GM23248 (cell line): ENCODE results near the gene ABHD10. TPM values are rescaled to one million over a fixed set of nuclear protein-coding genes. Genes with fewer than 3 reads are reported as not detected.

Experiments
- DNase-seq: peaks from one replicate; pipeline ENCODE4 v3.0.0-alpha.2; 2015
- H2AFZ ChIP-seq: fragments of 200-600 bp; sonication (generic); 2 replicates; pipeline ENCODE4 v1.6.1; 2016; ENCODE audit warnings: antibody characterized with exemption
- H3F3A ChIP-seq: fragments of 200-600 bp; sonication (generic); 2 replicates; pipeline ENCODE4 v1.6.1; 2016; ENCODE audit warnings: mild to moderate bottlenecking, antibody characterized with exemption, mixed run types; ENCODE audit not compliant: insufficient read depth
- H3K27ac ChIP-seq: fragments of 200-600 bp; sonication (generic); 2 replicates; pipeline ENCODE4 v1.5.1; 2016; ENCODE audit warnings: mild to moderate bottlenecking
- H3K27me3 ChIP-seq: fragments of 200-600 bp; sonication (generic); replicated peaks from 2 replicates; pipeline ENCODE4 v1.6.1; 2016; ENCODE audit warnings: mild to moderate bottlenecking; ENCODE audit not compliant: insufficient read depth
- H3K36me3 ChIP-seq: fragments of 200-600 bp; sonication (generic); 2 replicates; pipeline ENCODE4 v1.6.1; 2016; ENCODE audit warnings: low read depth, mild to moderate bottlenecking
- H3K4me1 ChIP-seq: fragments of 200-600 bp; sonication (generic); 2 replicates; pipeline ENCODE4 v1.6.1; 2016; ENCODE audit warnings: mild to moderate bottlenecking; ENCODE audit not compliant: insufficient read depth
- H3K4me2 ChIP-seq: fragments of 200-600 bp; sonication (generic); one replicate; pipeline ENCODE4 v1.6.1; 2016; ENCODE audit warnings: mild to moderate bottlenecking; ENCODE audit not compliant: unreplicated experiment
- H3K4me3 ChIP-seq: fragments of 200-600 bp; sonication (generic); 2 replicates; pipeline ENCODE4 v1.5.1; 2016; ENCODE audit warnings: mild to moderate bottlenecking
- H3K79me2 ChIP-seq: fragments of 200-600 bp; sonication (generic); 2 replicates; pipeline ENCODE4 v1.6.1; 2016; ENCODE audit warnings: mild to moderate bottlenecking; ENCODE audit not compliant: insufficient read depth
- H3K9ac ChIP-seq: fragments of 200-600 bp; sonication (generic); 2 replicates; pipeline ENCODE4 v1.6.1; 2016; ENCODE audit warnings: mild to moderate bottlenecking
- H3K9me2 ChIP-seq: fragments of 200-600 bp; sonication (generic); 2 replicates; pipeline ENCODE4 v1.6.1; 2016; ENCODE audit warnings: mixed run types, mild to moderate bottlenecking, moderate library complexity; ENCODE audit not compliant: insufficient read depth
- H3K9me3 ChIP-seq: fragments of 200-600 bp; sonication (generic); one replicate; pipeline ENCODE4 v1.6.1; 2017; ENCODE audit warnings: low read depth
- H4K20me1 ChIP-seq: fragments of 200-600 bp; sonication (generic); 2 replicates; pipeline ENCODE4 v1.6.0; 2016; ENCODE audit not compliant: insufficient read depth
- EZH2 ChIP-seq: fragments of 200-600 bp; sonication (generic); IDR thresholded peaks from 2 replicates; pipeline ENCODE4 v1.6.1; 2018; ENCODE audit warnings: antibody characterized with exemption, mild to moderate bottlenecking; ENCODE audit not compliant: insufficient read depth, poor library complexity, severe bottlenecking
- EZH2phosphoT487 ChIP-seq: fragments of 200-600 bp; sonication (generic); IDR thresholded peaks from 2 replicates; pipeline ENCODE4 v1.6.1; 2018; ENCODE audit warnings: antibody characterized with exemption, moderate library complexity, mild to moderate bottlenecking, low read depth; ENCODE audit not compliant: insufficient read depth
- WGBS, 2 experiments: methylation state at CpG; one replicate each; pipeline ENCODE4 v1.1.6; 2015 to 2017; ENCODE audit warnings: low lambda C conversion rate in 2 of 2, low coverage in 1 of 2; ENCODE audit errors: missing lambda C conversion rate in 2 of 2; 5-methylcytosine and 5-hydroxymethylcytosine counted together
- in situ Hi-C: fragments of 300-500 bp; cut with MboI; formaldehyde crosslinking; loops from 2 replicates; pipeline ENCODE4 v1.15.0; 2020
- polyA plus RNA-seq: library from polyadenylated mRNA; unstranded; fragments of >200 nt; fragmentation: Nextera tagmentation; extraction: Ambion mirVana; gene quantifications from 2 replicates; pipeline ENCODE4 v1.2.1, GENCODE V29; 2016
- total RNA-seq: library from RNA; depleted of rRNA; stranded (reverse); fragments of >200 nt; shearing (Covaris generic); gene quantifications from 2 replicates; pipeline ENCODE4 v1.2.3, GENCODE V29; 2014

Gene ABHD10
- total and polyA plus RNA-seq, 2 experiments from 2014 or later, result 25.4 to 26.4 TPM

DNA sequence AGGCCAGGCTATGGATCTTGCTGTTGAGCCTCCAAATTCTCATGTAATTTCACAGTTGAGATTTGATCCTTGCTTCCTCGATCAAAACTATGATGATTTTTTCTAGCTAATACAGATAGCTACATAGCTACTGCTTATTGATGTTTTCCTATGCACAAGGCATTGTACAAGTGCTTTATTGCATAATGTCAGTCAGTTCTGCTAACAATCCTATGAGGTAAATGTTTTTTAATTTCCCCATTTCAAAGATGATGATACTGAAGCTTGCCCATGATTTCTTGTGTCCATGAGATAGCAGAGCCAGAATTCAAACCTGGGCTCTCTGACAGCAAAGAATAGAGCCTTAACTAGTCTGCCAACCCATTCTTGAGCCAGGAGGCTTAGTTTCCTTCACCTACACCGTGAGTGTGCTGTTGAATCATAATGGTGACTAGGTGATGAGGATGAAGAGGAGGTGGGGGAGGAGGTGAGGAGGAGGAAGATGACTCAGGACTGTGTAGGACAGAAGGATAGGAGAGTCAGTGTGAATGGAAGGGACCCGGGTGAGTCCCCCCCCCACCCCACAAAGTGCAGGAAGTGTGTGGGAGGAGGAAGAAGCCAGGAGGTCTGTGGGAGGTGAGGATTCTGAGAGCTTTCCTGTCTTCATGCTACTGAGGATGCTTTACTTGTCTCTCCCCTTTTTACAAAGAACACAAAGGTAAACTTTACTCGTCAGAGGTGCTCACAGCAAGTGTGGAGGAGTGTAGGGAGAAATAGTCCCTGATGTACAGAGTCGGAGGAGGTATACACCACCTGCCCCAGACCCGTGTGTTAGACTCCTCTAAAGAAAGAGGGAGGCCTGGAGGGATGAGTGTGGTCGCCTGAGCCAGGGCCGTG lies 23.5 kb downstream of the ABHD10 start:
- no peak for TF ChIP-seq EZH2
- WGBS, 2 experiments, result 63 to 73% methylated on average over 7 to 8 of the region's 8 CpGs
- H3K79me2 ChIP-seq, result no peaks in the 10 kb centered on the region
- no peaks in the 10 kb centered on the region for H3K36me3 ChIP-seq
- no peak overlapping the region for H3K9ac ChIP-seq
- no peak overlapping the region for H2AFZ ChIP-seq
- H3K9me3 ChIP-seq, result no peaks in the 10 kb centered on the region
- no peaks in the 10 kb centered on the region for H3K9me2 ChIP-seq
- peak; percentile 64 for DNase-seq
- H3K4me2 ChIP-seq, result peak overlapping the region; percentile 42
- no peak overlapping the region for H3K4me3 ChIP-seq
- peaks cover 29% of the 10 kb centered on the region for H3F3A ChIP-seq
- in situ Hi-C loops, result no loop called here
- H4K20me1 ChIP-seq, result no peaks in the 10 kb centered on the region
- peak overlapping the region; percentile 7; the same call in 1 of the 2 replicates for H3K27ac ChIP-seq
- no peaks in the 10 kb centered on the region for H3K27me3 ChIP-seq
- peaks cover 30% of the 10 kb centered on the region for H3K4me1 ChIP-seq

- no peak overlapping the region for H2AFZ ChIP-seq
- in situ Hi-C loops, result no loop called here
- WGBS, 2 experiments, result 86% methylated on average over 4 of the region's 4 CpGs
- no peaks in the 10 kb centered on the region for H3K27me3 ChIP-seq
- no peaks in the 10 kb centered on the region for H3K36me3 ChIP-seq
- H3K9me2 ChIP-seq, result no peaks in the 10 kb centered on the region
- peaks cover 42% of the 10 kb centered on the region for H3K4me1 ChIP-seq
- no peaks in the 10 kb centered on the region for H3K9me3 ChIP-seq
- H3K27ac ChIP-seq, result no peak overlapping the region
- H3K79me2 ChIP-seq, result no peaks in the 10 kb centered on the region
- no peak overlapping the region for H3K9ac ChIP-seq
- H3F3A ChIP-seq, result peaks cover 32% of the 10 kb centered on the region
- no peak for TF ChIP-seq EZH2phosphoT487
- TF ChIP-seq EZH2, result no peak
- H4K20me1 ChIP-seq, result no peaks in the 10 kb centered on the region
- no peak overlapping the region for H3K4me3 ChIP-seq
- no peak overlapping the region for H3K4me2 ChIP-seq
- DNase-seq, result no peak
Measured at GRCh38 chr3:112003321-112004080, 24.7 kb downstream of the ABHD10 start.

GRCh38 chr3:112004187-112004586 lies 25.4 kb downstream of the ABHD10 start:
- Histone ChIP-seq H3K9ac (no peak overlapping the region), H3K27me3 (no peaks in the 10 kb centered on the region), H3K9me2 (no peaks in the 10 kb centered on the region), H3K79me2 (no peaks in the 10 kb centered on the region), H3K4me3 (no peak overlapping the region), H4K20me1 (no peaks in the 10 kb centered on the region), H3K4me2 (no peak overlapping the region), H2AFZ (no peak overlapping the region), H3K4me1 (peaks cover 42% of the 10 kb centered on the region), H3F3A (peaks cover 34% of the 10 kb centered on the region), H3K27ac (no peak overlapping the region), H3K36me3 (no peaks in the 10 kb centered on the region), H3K9me3 (no peaks in the 10 kb centered on the region)
- DNase-seq, result no peak
- in situ Hi-C loops, result no loop called here
- WGBS, 2 experiments, result 73 to 79% methylated on average over 2 of the region's 2 CpGs
- TF ChIP-seq EZH2 (no peak), EZH2phosphoT487 (no peak)

DNA sequence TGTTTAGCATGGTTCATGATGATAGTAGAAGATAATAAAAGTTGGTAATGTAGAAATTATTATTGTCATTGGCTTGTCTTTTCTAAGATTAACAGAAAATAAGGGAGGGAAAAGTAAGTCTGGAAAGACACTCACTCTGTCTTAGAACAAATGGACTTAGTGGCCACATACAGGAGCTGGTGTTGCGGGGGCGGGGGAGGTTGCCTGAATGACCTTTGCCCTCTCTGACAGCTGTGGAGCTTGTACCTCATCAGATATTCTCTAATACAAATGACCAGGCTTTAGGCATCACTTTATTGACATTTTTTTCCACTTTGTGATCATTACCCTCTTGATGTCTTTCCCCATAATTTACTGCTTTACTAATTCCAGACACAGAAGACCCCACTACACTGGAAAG lies 25.8 kb downstream of the ABHD10 start:
- Histone ChIP-seq H3K4me1 (peaks cover 42% of the 10 kb centered on the region), H2AFZ (no peak overlapping the region), H3K4me3 (no peak overlapping the region), H3K36me3 (no peaks in the 10 kb centered on the region), H3K27ac (no peak overlapping the region), H3K27me3 (no peaks in the 10 kb centered on the region), H3K9me3 (no peaks in the 10 kb centered on the region), H3K4me2 (no peak overlapping the region), H3K79me2 (no peaks in the 10 kb centered on the region), H3F3A (peaks cover 34% of the 10 kb centered on the region), H3K9me2 (no peaks in the 10 kb centered on the region), H3K9ac (no peak overlapping the region), H4K20me1 (no peaks in the 10 kb centered on the region)
- WGBS, 2 experiments, result 72 to 79% methylated on average over 2 of the region's 2 CpGs
- DNase-seq, result no peak
- in situ Hi-C loops, result no loop called here
- TF ChIP-seq EZH2phosphoT487, result no peak
- no peak for TF ChIP-seq EZH2
